Vagina (tissue), 2 donors: ENCODE measurements around the gene B3GALT2. TPM values are rescaled to one million over a fixed set of nuclear protein-coding genes. Genes with fewer than 3 reads are reported as not detected.

ENCODE experiments used
- DNase-seq, 2 donors: peaks; one replicate each; pipeline ENCODE4 v3.0.0-alpha.2; 2017; ENCODE audit errors: extremely low spot score in 2 of 2
- H3K27ac ChIP-seq: fragments of 200-600 bp; sonication (generic); one replicate; pipeline ENCODE4 v1.5.1; 2019
- H3K27me3 ChIP-seq: fragments of 200-600 bp; sonication (generic); one replicate; pipeline ENCODE4 v1.5.1; 2019
- H3K36me3 ChIP-seq, 2 donors: fragments of 200-600 bp; sonication (generic); one replicate each; pipeline ENCODE4 v1.5.1; 2017 to 2019
- H3K4me1 ChIP-seq: fragments of 200-600 bp; sonication (generic); one replicate; pipeline ENCODE4 v1.5.1; 2019
- H3K4me3 ChIP-seq, 2 donors: fragments of 200-600 bp; sonication (generic); 1 replicate in 1 of 2; 2 replicates in 1 of 2; pipeline ENCODE4 v1.5.1; 2016 to 2019
- H3K9me3 ChIP-seq: fragments of 200-600 bp; sonication (generic); one replicate; pipeline ENCODE4 v1.5.1; 2019
- CTCF ChIP-seq, 3 experiments: fragments of 450-650 bp in 2 of 3; fragments of 200-600 bp in 1 of 3; sonication (generic) in 1 of 3; IDR thresholded peaks; one replicate each; pipeline ENCODE4 v1.5.1; 2017 to 2019; ENCODE audit warnings: antibody characterized with exemption in 3 of 3, mild to moderate bottlenecking in 2 of 3, moderate library complexity in 2 of 3
- POLR2A ChIP-seq, 2 donors: fragments of 450-650 bp; IDR thresholded peaks; one replicate each; pipeline ENCODE4 v1.6.1; 2017; ENCODE audit warnings: antibody characterized with exemption in 2 of 2, mild to moderate bottlenecking in 2 of 2, moderate library complexity in 2 of 2
- POLR2AphosphoS5 ChIP-seq, 2 donors: sonication (generic); formaldehyde crosslinking; IDR thresholded peaks; one replicate each; pipeline ENCODE4 v1.9.0; 2017; ENCODE audit warnings: antibody characterized with exemption in 2 of 2, mild to moderate bottlenecking in 2 of 2, low read depth in 1 of 2; ENCODE audit not compliant: insufficient read depth in 1 of 2
- intact Hi-C: fragments of 100-400 bp; cut with DNase I; formaldehyde crosslinking; loops from one replicate; pipeline ENCODE4 v1.15.1; 2023
- total RNA-seq: library from RNA; depleted of rRNA; stranded (reverse); fragments of >200 nt; gene quantifications from one replicate; pipeline ENCODE4 v1.2.3, GENCODE V29; 2016

B3GALT2 gene
- total RNA-seq, 1 donor from 2014 or later, result 0.49 TPM

- no peaks in the 10 kb centered on the region for H3K4me1 ChIP-seq
- H3K4me3 ChIP-seq, result no peak overlapping the region
- no peaks in the 10 kb centered on the region for H3K27me3 ChIP-seq
- H3K36me3 ChIP-seq, result peaks cover 0 to 5% of the 10 kb centered on the region in 2 donors
- H3K27ac ChIP-seq, result no peak overlapping the region
- intact Hi-C loops, result no loop called here
- DNase-seq, result no peak
- H3K9me3 ChIP-seq, result peaks cover 3% of the 10 kb centered on the region
- no peak for TF ChIP-seq CTCF (IDR thresholded peaks at IDR 0.05)
- no peak for TF ChIP-seq POLR2A (IDR thresholded peaks at IDR 0.05)
- no peak for TF ChIP-seq POLR2AphosphoS5 (IDR thresholded peaks at IDR 0.05; ENCODE audit: insufficient read depth in 1 of 2, low read depth in 1 of 2)
Observed at GRCh38 chr1:193211539-193211938, 25.1 kb upstream of the B3GALT2 start.

GRCh38 chr1:193210996-193211395 lies 24.6 kb upstream of the B3GALT2 start:
- Histone ChIP-seq H3K4me3 (no peak overlapping the region), H3K36me3 (peaks cover 0 to 5% of the 10 kb centered on the region in 2 donors), H3K27ac (no peak overlapping the region), H3K4me1 (no peaks in the 10 kb centered on the region), H3K27me3 (no peaks in the 10 kb centered on the region), H3K9me3 (peaks cover 3% of the 10 kb centered on the region)
- intact Hi-C loops, result no loop called here
- TF ChIP-seq POLR2A (IDR thresholded peaks at IDR 0.05) (no peak), CTCF (IDR thresholded peaks at IDR 0.05) (no peak), POLR2AphosphoS5 (IDR thresholded peaks at IDR 0.05; ENCODE audit: insufficient read depth in 1 of 2, low read depth in 1 of 2) (no peak)
- no peak for DNase-seq

GRCh38 chr1:193201021-193201420 lies 14.6 kb upstream of the B3GALT2 start:
- no peak for DNase-seq
- H3K27ac ChIP-seq, result no peak overlapping the region
- no peak overlapping the region for H3K4me3 ChIP-seq
- no peaks in the 10 kb centered on the region for H3K27me3 ChIP-seq
- H3K4me1 ChIP-seq, result no peaks in the 10 kb centered on the region
- H3K36me3 ChIP-seq, result peaks cover 0 to 14% of the 10 kb centered on the region in 2 donors
- intact Hi-C loops, result no loop called here
- TF ChIP-seq CTCF (IDR thresholded peaks at IDR 0.05) (no peak), POLR2AphosphoS5 (IDR thresholded peaks at IDR 0.05; ENCODE audit: insufficient read depth in 1 of 2, low read depth in 1 of 2) (no peak), POLR2A (IDR thresholded peaks at IDR 0.05) (no peak)
- H3K9me3 ChIP-seq, result no peaks in the 10 kb centered on the region

DNA sequence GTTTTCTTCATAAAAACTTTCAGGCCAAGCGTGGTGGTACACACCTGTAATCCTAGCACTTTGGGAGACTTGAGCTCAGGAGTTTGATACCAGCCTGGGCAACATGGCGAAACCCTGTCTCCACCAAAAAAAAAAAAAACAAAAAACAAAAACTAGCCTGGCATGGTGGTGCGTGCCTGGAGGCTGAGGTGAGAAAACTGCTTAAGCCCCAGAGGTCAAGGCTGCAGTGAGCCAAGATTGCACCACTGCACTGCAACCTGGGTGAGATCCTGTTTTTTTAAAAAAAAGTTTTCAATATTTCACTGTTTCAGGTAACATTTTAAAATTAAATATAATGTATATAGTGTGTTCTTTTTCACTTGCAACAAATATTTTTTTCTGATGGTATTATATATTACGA lies 13.5 kb upstream of the B3GALT2 start:
- intact Hi-C loops, result no loop called here
- no peak for DNase-seq
- Histone ChIP-seq H3K4me1 (no peaks in the 10 kb centered on the region), H3K27ac (no peak overlapping the region), H3K4me3 (no peak overlapping the region), H3K9me3 (no peaks in the 10 kb centered on the region), H3K36me3 (peaks cover 0 to 9% of the 10 kb centered on the region in 2 donors), H3K27me3 (no peaks in the 10 kb centered on the region)
- TF ChIP-seq POLR2AphosphoS5 (IDR thresholded peaks at IDR 0.05; ENCODE audit: insufficient read depth in 1 of 2, low read depth in 1 of 2) (no peak), CTCF (IDR thresholded peaks at IDR 0.05) (no peak), POLR2A (IDR thresholded peaks at IDR 0.05) (no peak)

DNA sequence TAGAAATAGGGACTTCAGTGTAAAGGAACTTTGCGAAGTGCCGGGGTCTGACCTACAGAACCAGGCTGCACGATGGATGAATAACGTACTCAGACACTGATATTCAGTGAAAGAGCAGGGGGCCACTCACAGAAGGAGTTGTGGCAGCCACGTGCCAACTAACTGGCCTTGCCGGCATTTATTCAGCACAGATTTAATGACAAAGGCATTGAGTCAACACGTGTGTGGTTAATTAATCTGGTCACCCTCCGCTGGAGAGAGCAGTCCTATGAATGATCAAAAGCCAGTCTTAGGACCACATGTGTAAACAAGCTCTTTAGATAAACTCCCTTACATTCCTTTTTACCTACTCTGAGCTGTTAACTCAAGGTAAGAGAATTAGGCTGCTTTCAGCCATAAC lies 6.2 kb upstream of the B3GALT2 start:
- H3K4me3 ChIP-seq, result no peak overlapping the region
- H3K27me3 ChIP-seq, result no peaks in the 10 kb centered on the region
- TF ChIP-seq POLR2A (IDR thresholded peaks at IDR 0.05) (no peak), CTCF (IDR thresholded peaks at IDR 0.05) (no peak), POLR2AphosphoS5 (IDR thresholded peaks at IDR 0.05; ENCODE audit: insufficient read depth in 1 of 2, low read depth in 1 of 2) (no peak)
- no peak for DNase-seq
- no peaks in the 10 kb centered on the region for H3K9me3 ChIP-seq
- no peaks in the 10 kb centered on the region for H3K36me3 ChIP-seq
- no peak overlapping the region for H3K27ac ChIP-seq
- peaks cover 18% of the 10 kb centered on the region for H3K4me1 ChIP-seq
- intact Hi-C loops, result no loop called here
